PFSK-1 (cell line): ENCODE measurements around the gene RBM47.

Experiments
- POLR2AphosphoS5 ChIP-seq: IDR thresholded peaks from 2 replicates; pipeline ENCODE4 v1.6.1; 2012; ENCODE audit warnings: low read depth, mild to moderate bottlenecking, control low read depth, low read length, moderate library complexity
- TF ChIP-seq, protein P1 (sequence below), 2 experiments: IDR thresholded peaks; 2 replicates each; pipeline versions ENCODE4 v1.6.1 to v1.8.0; 2011 to 2012; ENCODE audit warnings: low read depth in 2 of 2, low read length in 2 of 2, control low read depth in 1 of 2, inconsistent platforms in 1 of 2, mild to moderate bottlenecking in 1 of 2, moderate library complexity in 1 of 2; ENCODE audit not compliant: insufficient read depth in 1 of 2

DNA sequence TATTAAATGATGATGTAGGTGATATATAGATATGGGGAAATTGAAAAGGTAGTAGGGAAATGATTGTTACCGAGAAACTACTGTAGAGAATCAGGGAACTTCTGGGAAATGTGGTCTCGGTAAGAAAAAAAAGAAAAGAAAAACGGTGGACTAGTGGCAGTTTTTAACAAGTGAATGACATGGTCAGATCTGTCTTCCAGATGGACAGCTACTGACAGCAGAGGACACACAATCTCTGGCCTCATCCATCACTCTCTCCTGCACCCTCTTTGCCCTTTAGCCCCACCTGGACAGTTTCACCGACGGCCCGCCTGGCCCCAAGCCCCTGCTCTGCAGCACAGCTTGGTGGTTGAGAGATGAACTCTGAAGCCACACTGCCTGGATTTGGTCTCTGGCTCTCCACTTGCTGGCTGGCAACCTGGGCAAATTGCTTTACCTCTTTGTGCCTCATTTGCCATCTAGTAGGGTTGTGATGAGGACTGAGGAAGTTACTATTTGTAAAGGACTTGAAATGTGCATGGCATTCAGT, 23.4 kb downstream of the RBM47 start:
- TF ChIP-seq POLR2AphosphoS5, result no peak
- TF ChIP-seq, protein P1, sequence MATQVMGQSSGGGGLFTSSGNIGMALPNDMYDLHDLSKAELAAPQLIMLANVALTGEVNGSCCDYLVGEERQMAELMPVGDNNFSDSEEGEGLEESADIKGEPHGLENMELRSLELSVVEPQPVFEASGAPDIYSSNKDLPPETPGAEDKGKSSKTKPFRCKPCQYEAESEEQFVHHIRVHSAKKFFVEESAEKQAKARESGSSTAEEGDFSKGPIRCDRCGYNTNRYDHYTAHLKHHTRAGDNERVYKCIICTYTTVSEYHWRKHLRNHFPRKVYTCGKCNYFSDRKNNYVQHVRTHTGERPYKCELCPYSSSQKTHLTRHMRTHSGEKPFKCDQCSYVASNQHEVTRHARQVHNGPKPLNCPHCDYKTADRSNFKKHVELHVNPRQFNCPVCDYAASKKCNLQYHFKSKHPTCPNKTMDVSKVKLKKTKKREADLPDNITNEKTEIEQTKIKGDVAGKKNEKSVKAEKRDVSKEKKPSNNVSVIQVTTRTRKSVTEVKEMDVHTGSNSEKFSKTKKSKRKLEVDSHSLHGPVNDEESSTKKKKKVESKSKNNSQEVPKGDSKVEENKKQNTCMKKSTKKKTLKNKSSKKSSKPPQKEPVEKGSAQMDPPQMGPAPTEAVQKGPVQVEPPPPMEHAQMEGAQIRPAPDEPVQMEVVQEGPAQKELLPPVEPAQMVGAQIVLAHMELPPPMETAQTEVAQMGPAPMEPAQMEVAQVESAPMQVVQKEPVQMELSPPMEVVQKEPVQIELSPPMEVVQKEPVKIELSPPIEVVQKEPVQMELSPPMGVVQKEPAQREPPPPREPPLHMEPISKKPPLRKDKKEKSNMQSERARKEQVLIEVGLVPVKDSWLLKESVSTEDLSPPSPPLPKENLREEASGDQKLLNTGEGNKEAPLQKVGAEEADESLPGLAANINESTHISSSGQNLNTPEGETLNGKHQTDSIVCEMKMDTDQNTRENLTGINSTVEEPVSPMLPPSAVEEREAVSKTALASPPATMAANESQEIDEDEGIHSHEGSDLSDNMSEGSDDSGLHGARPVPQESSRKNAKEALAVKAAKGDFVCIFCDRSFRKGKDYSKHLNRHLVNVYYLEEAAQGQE (IDR thresholded peaks at IDR 0.05; ENCODE audit: insufficient read depth in 1 of 2, low read depth in 2 of 2, low read length in 2 of 2), result no peak
